OCI-LY7 (cell line): ENCODE measurements around the gene IZUMO1.

Source experiments
- CTCF ChIP-seq: fragments of 200-600 bp; sonication (generic); conservative IDR thresholded peaks from 2 replicates; pipeline ENCODE4 v1.5.1; 2014; ENCODE audit warnings: mild to moderate bottlenecking, antibody characterized with exemption, low read length, moderate library complexity, mixed read lengths
- EZH2phosphoT487 ChIP-seq: fragments of 200-600 bp; sonication (generic); IDR thresholded peaks from 2 replicates; pipeline ENCODE4 v1.6.1; 2018; ENCODE audit warnings: low read depth, borderline replicate concordance, mild to moderate bottlenecking, mixed run types, antibody characterized with exemption, low read length, moderate library complexity, mixed read lengths

- TF ChIP-seq EZH2phosphoT487, result no peak
- TF ChIP-seq CTCF, result no peak
These were observed 11.6 kb downstream of the IZUMO1 start for GRCh38 chr19:48735031-48735615.
